NB4 (cell line): Measurements from ENCODE around the gene TAF3.
"Not testable (repeated sequence)": the region's sequence is repeated elsewhere in the genome, so short reads cannot be mapped to it uniquely, and the experiment has no call there.

Experiments
- DNase-seq: peaks from one replicate; pipeline ENCODE4 v3.0.0; 2010; ENCODE audit warnings: low read depth
- H3K4me3 ChIP-seq: one replicate; pipeline ENCODE4 v1.5.1; 2011; ENCODE audit warnings: mild to moderate bottlenecking, low read depth, low read length, moderate library complexity
- MYC ChIP-seq: IDR thresholded peaks from 2 replicates; pipeline ENCODE4 v1.6.1; 2011; ENCODE audit warnings: low read depth, low read length
- POLR2A ChIP-seq: IDR thresholded peaks from 2 replicates; pipeline ENCODE4 v1.6.1; 2011; ENCODE audit warnings: mild to moderate bottlenecking; ENCODE audit not compliant: insufficient read length; ENCODE audit errors: extremely low read depth
- TF ChIP-seq, protein P1 (sequence below): IDR thresholded peaks from 2 replicates; pipeline ENCODE4 v1.6.1; 2011; ENCODE audit warnings: low read depth, low read length
- TF ChIP-seq, protein P2 (sequence below): IDR thresholded peaks from one replicate; pipeline ENCODE4 v1.5.1; 2012; ENCODE audit warnings: low read depth, low read length

Gene TAF3, protein sequence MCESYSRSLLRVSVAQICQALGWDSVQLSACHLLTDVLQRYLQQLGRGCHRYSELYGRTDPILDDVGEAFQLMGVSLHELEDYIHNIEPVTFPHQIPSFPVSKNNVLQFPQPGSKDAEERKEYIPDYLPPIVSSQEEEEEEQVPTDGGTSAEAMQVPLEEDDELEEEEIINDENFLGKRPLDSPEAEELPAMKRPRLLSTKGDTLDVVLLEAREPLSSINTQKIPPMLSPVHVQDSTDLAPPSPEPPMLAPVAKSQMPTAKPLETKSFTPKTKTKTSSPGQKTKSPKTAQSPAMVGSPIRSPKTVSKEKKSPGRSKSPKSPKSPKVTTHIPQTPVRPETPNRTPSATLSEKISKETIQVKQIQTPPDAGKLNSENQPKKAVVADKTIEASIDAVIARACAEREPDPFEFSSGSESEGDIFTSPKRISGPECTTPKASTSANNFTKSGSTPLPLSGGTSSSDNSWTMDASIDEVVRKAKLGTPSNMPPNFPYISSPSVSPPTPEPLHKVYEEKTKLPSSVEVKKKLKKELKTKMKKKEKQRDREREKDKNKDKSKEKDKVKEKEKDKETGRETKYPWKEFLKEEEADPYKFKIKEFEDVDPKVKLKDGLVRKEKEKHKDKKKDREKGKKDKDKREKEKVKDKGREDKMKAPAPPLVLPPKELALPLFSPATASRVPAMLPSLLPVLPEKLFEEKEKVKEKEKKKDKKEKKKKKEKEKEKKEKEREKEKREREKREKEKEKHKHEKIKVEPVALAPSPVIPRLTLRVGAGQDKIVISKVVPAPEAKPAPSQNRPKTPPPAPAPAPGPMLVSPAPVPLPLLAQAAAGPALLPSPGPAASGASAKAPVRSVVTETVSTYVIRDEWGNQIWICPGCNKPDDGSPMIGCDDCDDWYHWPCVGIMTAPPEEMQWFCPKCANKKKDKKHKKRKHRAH

GRCh38 chr10:7818295-7819120 lies at the start of gene TAF3:
Gene TAF3 (plus strand): TSS chr10:7818505. CDS start chr10:7818710, 205 bp downstream.
- TF ChIP-seq, protein P1, sequence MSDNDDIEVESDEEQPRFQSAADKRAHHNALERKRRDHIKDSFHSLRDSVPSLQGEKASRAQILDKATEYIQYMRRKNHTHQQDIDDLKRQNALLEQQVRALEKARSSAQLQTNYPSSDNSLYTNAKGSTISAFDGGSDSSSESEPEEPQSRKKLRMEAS, result peak; percentile 48; the same call in 1 of the 2 replicates
- peak; percentile 68 for TF ChIP-seq POLR2A
- peak; percentile 71 for TF ChIP-seq MYC
- TF ChIP-seq, protein P2, sequence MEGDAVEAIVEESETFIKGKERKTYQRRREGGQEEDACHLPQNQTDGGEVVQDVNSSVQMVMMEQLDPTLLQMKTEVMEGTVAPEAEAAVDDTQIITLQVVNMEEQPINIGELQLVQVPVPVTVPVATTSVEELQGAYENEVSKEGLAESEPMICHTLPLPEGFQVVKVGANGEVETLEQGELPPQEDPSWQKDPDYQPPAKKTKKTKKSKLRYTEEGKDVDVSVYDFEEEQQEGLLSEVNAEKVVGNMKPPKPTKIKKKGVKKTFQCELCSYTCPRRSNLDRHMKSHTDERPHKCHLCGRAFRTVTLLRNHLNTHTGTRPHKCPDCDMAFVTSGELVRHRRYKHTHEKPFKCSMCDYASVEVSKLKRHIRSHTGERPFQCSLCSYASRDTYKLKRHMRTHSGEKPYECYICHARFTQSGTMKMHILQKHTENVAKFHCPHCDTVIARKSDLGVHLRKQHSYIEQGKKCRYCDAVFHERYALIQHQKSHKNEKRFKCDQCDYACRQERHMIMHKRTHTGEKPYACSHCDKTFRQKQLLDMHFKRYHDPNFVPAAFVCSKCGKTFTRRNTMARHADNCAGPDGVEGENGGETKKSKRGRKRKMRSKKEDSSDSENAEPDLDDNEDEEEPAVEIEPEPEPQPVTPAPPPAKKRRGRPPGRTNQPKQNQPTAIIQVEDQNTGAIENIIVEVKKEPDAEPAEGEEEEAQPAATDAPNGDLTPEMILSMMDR, result no peak
- DNase-seq, result peak; percentile 87
- peak within 1 kb of the TSS; percentile 89 for H3K4me3 ChIP-seq

DNA sequence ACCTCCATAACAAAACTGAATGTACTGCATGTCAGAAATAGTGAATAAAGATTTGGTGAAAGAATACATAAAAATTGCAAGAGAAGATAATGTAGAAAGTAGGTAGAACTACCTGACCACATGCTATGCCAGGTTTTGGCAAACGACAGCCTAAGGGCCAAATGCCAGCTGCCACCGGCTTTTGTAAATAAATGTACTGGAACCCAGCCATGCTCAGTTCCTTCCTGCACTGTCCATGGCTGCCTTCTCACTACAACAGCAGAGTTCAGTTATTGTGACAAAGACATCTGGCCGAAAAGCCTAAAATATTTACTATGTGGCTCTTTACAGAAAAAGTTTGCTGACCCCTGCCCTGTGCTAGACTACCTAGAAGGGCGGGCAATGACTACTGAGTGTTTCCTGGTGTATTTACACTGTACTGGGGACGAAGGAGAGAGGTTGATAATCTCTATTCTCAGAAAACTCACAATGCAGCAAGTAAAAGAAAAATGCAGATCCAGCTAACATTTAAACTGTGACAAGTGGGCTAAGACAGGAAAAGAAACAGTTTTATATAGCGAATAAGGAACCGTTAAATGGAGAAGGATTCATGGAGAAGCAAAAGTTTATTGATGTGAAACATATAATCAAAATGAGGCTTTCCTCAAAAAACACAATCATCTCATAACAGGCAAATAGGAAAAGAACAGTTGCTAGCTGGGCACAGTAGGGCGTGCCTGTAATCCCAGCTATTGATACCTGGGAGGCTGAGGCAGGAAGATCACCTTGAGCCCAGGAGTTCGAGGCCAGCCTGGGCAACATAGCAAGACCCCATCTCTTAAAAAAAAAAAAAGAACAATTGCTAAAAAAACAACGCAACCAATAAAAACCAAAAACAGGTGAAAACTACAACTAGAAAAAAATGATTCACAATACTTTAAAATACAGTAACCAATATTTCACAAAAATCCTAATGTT lies 44.2 kb upstream of the TAF3 start:
- H3K4me3 ChIP-seq, result no peak overlapping the region
- DNase-seq, result no peak
- no peak for TF ChIP-seq POLR2A

- no peak overlapping the region for H3K4me3 ChIP-seq
- no peak for DNase-seq
- TF ChIP-seq, protein P2, result no peak
- no peak for TF ChIP-seq MYC
- TF ChIP-seq, protein P1, result no peak
- no peak for TF ChIP-seq POLR2A
Measured at GRCh38 chr10:7776777-7777176, 41.5 kb upstream of the TAF3 start.

DNA sequence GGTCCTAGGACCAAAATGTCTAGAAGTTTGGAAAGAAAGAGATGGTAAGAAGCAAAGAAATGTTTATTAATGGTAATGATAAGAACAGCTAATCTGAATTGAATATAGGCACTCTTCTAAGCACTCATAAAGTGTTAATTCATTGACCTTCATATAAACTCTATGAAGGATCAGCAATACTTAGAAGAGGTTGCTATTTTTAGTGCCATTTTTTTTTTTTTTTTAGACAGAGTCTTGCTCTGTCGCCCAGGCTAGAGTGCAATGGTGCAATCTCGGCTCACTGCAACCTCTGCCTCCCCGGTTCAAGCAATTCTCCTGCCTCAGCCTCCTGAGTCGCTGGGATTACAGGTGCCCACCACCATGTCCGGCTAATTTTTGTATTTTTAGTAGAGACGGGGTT lies 36.1 kb upstream of the TAF3 start:
- not testable (repeated sequence) for H3K4me3 ChIP-seq, DNase-seq

- H3K4me3 ChIP-seq, result peak overlapping the region; percentile 87
Measured at GRCh38 chr10:7786430-7786829, 31.9 kb upstream of the TAF3 start.

More at GRCh38 chr10:7786430-7786829, 31.9 kb upstream of the TAF3 start:
- peak; percentile 40 for DNase-seq
- TF ChIP-seq MYC, result no peak
- TF ChIP-seq, protein P1, result no peak
- TF ChIP-seq, protein P2, result no peak
- TF ChIP-seq POLR2A, result no peak
